ENCODE measurements around the gene PROK1.
"Not testable (repeated sequence)": the region's sequence is repeated elsewhere in the genome, so short reads cannot be mapped to it uniquely, and the experiment has no call there.

Gene PROK1

DNA sequence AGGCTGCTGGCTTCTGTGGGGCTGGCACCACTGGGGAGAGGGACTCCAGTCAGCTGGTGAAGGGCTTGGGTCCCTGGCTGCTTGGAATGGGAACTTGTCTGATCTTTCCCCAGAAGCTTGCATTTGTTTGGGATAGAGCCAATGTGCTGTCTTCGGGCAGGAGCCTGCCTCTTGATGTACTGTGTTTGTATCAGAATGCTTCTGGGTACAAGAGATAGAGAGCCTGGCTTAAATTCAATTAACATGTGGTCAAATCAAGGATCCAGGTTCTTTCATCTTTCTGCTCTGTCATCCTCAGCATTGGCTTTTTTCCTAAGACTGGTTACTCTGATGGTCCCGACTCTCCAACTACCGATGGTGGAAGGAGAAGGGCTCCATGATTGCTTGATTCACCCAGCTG lies 16.0 kb upstream of the PROK1 start:
- DNase-seq, result no peak

DNA sequence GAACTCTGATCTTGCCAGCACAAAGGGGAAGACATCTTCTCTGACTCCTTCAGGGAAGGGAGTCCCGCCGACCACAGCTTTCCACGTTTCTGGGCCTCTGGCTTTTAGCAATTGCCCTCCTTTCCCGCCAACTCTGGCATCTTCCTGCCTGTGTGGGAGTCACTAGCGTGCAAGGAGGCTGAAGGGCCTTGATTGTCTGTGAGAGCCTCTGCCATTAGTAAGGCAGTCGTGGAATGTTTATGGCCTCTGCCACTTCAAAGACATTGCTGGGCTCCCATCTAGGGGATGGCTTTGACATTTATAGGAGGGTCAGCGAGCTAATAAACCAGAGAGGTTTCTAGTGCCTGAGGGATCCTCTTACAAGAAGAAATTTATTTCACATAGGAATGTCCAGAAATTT lies 14.3 kb upstream of the PROK1 start:
- no peak for DNase-seq

DNA sequence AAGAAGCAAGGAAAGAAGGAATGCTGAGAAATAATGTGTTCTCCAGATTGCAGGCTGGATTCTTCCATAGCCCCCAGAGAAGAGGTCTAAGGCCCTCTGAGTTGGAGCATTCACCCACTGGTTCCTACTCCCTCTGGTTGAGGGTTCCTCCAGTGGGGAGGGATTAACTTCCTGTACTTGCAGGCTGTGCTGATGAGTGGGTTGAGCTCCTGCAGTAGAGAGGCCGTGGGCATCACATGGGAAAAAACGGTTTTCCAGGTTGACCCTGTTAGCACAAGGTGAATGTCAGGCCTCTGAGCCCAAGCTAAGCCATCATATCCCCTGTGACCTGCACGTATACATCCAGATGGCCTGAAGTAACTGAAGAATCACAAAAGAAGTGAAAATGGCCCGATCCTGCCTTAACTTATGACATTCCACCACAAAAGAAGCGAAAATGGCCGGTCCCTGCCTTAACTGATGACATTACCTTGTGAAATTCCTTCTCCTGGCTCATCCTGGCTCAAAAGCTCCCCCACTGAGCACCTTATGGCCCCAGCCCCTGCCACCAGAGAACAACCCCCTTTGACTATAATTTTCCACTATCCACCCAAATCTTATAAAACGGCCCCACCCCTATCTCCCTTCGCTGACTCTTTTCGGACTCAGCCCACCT lies 13.2 kb upstream of the PROK1 start:
- DNase-seq, result not testable (repeated sequence)

DNA sequence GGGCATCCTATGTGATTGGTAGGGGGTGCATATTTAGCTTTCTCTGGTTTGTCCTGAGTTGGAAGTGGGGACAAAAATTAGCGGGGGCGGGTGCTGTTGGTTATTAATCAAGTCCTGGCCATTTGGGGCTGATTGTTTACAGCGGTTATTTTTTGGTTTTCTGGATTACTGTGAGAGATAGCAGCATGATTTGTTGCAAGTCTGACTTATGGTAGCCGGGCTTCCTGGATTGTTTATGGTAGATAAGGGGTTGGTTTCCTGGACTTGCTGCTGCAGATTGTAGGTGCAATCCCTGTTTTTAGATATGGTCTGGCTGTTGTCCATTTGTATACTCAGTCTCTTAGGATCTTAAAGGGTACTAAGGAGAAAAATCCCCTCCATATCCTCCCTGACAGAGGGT lies 12.1 kb upstream of the PROK1 start:
- DNase-seq, result no peak

DNA sequence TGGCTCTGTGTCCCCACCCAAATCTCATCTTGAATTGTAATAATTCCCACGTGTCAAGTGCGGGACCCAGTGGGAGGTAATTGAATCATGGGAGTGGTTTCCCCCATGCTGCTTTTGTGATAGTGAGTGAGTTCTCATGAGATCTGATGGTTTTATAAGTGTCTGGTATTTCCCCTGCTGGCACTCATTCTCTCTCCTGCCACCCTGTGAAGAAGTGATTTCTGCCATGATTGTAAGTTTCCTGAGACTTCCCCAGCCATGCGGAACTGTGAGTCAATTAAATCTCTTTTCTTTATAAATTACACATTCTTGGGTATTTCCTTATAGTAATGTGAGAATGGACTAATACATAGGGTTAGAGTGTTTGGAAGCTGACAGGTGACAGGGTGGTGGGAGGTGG lies 11.1 kb upstream of the PROK1 start:
- DNase-seq, result not testable (repeated sequence)

DNA sequence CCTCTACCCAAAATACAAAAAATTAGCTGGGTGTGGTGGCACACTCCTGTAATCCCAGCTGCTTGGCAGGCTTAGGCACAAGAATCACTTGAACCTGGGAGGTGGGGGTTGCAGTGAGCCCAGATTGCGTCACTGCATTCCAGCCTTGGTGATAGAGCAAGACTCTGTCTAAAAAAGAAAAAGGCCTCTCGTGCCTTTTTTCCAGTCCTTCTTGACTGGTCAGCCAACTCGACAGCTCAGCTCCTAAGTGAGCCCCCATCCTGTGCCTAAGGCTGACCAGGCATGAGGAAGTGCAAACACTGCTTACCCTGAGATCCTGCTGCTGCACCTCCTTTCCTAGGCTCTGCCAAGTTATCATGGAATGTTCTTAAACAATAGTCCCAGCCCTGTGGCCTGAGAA lies 10.1 kb upstream of the PROK1 start:
- DNase-seq, result no peak

DNA sequence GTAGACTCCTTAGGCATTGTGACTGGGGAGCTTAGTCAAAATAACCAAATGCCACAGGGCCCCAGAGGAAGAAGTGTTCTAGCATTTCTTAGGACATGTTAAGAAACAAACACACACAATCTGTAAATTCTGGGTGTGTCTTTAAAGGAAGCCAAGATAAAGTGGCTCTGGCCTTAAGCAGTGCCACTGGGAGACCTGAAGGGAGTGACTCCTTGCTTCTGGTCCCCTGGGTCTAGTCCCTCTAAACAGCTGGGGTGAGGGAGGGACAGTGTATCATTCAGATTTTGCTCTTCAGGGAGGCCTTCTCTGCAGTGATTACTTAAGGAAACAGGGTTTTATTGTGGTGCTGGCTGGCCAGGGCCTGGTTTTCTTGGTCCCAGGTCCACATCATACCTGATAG lies 9.1 kb upstream of the PROK1 start:
- no peak for DNase-seq

DNA sequence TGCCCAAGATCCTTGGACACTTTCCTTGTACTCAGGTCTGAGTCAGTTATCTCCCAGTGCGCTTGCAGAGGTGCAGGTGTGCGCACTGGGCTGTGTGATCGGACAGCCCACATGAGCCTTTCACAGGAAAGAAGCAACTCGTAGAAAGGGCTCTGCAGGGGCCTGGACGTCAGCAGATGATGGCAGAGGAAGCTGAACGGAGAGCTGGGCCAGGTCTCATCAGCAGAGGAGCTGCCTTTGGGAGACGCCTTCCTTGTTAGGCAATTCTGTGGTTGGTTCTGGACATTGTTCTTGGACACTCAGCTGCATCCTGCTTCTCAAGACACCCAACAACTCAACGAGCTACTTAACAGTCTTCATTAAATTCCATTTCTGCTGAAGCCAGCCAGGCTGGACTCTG lies 7.5 kb upstream of the PROK1 start:
- no peak for DNase-seq

DNA sequence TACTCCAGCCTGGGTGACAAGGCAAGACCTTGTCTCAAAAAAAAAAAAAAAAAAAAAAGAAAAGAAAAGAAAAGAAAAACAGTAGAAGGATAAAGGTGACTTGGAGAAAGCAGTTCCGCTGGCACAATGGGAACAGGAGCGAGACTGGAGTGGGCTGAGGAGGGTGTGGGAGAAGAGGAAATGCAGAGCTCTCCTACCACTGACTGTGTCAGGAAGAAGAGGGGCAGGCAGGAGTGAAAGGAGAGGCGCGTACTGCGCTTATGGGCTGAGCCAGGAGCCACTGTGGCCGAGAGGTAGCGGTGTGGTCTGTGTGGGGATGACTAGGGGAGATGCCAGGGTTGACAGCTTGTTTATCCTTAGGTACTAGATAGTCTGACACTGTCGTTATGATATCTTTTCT lies 6.4 kb upstream of the PROK1 start:
- no peak for DNase-seq

DNA sequence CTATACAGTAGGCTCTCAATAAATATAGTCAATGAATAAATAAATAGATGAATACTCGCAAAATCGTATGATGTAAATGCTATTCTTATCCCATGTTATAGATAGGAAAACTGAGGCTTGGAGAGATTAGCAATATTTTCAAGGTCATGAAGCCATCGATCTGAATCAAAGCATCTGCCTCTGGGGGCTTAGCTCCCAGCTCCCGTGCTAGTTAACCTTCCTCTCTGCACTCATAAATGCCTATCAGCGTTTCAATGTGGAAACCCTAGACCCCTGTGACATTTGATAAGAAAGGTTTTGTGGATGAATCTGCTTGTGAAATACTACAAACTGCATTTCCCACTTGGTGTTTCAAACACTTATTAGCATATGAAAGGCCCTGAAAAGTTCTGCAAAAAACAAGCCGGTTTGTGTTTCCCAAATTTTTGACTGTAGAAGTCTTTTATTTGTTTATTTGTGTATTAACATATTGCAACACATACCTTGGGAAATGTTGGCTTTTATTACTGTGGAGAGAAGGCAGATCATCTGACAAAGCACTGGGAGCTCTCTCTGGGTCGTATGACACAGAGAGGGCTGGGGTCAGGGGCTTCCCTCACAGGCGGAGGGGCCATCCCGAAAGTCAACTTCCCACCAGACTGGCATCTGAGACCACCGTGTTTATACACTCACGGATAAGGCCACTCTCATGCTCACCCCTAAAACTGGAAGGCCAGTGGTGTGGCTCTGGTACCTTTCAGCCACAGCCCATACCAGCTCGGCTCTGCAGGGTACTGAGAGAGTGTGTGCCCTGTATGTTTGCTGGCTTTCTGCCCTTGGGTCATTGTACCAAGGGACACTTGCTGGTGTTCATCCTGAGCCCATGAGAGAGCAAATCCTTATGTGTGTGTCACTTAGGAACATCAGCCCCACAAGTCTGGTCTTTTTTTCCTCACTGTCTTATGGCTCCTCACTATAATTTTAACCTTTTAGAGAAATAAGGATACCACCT lies 993 bp upstream of the PROK1 start:
- no peak for DNase-seq

DNA sequence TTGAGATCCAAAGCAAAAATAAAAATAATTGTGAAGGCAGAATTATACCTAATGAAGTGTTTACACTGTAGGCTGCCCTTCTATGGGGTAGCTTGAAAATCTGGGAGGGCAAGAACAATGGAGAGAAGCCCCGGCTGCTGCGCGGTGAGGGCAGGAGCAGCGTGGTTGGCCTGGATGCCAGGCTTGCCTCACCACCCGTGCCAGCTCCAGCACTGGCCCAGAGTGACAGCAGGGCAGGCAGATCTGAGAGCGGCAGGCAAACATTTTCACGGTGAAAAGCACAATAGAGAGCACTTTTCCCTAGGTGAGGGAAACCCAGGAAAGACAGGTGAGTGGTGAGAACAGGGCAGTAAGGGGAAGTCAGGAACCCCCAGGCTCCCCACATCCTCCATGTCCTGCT lies 1.4 kb downstream of the PROK1 start:
- DNase-seq, result no peak

DNA sequence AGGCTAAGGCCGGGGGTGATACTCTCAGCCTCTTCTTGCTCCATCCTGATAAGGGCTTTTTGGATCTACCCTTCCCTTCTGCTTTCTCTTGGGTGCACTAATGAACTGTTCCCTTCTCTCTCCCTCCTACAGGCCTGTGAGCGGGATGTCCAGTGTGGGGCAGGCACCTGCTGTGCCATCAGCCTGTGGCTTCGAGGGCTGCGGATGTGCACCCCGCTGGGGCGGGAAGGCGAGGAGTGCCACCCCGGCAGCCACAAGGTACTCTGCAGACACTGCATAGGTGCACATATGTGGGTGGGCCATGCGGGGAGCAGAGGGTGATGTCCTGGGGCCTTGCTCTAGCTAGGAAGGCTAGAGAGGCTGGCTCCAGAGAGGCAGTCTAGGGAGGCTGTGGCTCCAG lies 2.9 kb downstream of the PROK1 start:
- DNase-seq, result no peak

DNA sequence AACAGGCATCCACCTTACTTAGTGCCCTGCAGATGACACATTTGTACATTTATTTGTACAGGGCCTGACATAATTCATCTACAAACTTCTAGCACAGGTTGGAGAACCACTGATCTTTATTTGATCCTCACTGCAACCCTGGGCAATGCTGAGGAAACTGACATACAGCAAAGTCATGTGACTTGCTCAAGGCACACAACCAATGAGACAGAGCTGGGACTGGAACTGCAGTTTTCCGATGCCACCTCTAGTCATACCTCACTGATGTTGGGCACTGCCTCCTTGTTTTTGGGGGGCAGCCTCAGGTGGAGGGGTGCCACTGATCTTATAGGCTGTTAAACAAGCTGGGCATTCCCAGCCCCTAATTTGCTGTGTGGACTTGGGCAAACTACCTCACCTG lies 3.4 kb downstream of the PROK1 start:
- no peak for DNase-seq

DNA sequence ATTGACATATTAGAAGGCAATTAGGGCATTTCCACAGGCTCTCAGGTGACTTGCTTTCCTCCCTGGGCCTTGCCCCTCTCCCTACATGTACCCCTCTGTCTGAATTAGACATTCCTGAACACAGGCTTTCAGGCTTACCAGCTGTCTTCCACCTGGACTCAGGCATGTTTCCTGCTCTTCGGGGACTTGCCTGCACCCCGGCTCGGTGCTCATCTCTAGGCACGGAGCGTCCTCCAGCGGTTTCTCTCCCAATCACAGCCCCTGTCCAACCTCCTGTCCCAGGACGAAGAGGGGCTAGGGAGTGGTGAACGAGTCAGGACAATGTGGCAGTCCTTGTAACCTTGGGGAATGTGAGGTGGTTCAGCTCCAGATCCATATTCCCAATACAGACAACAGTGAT lies 4.2 kb downstream of the PROK1 start:
- no peak for DNase-seq

DNA sequence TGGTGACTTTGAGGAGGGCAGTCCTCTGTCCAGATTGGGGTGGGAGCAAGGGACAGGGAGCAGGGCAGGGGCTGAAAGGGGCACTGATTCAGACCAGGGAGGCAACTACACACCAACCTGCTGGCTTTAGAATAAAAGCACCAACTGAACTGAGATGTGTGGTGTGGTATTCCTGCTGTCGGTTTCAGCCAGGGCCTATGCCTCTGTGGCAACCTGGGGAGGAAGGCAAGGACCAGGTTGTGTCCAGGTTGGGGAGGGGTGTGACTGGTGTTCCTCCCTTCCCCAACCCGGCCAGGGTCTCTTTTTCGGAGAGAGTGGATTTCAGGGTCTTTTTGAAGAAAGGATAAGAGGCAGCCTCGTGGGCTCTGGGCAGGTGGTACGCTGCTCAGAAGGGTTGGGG lies 6.3 kb downstream of the PROK1 start:
- no peak for DNase-seq

DNA sequence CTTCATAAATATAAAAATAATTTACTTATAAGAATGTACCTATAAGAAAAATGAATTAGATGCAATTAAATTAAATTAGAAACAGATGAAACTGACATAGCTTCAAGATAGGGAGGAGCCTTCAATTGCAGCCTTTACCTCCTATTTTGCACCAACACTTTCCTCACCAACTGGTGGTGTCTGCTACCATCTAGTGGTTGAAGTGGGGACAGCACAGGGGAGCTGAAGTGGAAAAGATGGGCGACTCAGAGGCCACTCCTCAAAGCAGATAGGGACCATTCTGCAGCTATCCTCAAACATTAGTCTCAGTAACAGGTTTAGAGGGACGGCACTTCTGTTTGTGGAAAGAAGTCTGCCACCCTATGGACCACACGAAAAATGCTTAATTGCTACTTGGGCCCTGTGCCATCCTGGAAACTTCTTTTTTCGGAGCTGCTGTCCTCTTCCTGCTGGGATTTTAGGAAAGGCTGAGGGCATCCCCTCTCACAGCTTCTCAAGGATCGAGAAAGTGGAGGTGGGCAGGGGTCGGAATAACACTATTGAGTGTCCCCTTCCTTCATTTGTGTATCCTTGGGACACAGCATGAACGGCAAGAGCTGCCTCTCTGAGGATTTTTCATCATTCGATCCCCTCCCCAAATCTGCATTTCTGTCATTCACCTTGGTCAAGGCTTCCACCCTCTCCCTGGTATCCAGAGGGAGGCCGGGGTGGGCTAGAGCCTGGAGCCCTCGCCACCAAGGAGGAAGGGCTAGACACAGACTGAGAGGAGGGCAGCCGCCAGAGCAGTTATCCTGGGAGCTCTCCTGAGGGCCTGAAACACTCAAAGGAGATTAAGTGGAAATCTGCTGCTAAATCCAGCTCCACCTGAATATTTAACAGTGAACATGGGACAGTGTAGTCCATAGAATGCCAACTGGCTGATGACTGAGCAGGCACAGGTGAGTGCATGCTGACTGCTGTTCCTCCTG lies 9.6 kb downstream of the PROK1 start:
- peak; percentile 41 for DNase-seq

DNA sequence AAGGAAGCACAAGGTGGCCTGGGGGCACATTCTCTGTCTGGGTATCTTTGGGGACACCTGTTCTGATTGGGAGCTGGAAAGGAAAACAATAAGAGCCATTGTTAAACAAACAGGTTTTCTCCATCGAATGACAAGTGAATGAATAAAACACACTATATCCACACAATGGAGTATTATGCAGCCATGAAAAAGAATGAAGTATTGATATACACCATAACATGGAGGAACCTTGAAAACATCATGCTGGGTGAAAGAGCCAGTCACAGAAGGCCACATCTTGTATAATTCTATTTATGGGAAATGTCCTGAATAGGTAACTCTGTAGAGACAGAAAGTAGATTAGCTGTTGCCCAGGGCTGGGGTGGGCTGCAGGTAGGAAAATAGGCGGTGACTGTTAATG lies 11.1 kb downstream of the PROK1 start:
- DNase-seq, result no peak

DNA sequence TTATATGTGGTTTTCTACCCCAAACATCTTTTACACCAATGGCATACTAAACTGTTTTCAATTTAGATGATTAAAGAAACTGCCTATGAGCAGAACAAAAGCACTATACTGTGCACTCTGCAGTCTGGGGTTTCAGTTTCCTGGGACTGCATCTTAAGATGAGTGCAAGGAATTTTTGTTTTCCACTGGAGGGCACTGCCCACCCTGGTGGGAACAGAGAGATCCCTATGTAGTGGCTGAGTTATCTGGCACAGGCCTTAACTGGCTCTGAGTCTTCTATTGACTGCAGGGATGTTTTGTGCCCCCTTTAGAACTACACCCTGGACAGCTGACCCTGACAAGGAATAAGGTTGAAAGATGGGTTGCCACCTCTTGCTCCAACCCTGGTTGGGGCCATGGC lies 12.0 kb downstream of the PROK1 start:
- no peak for DNase-seq

DNA sequence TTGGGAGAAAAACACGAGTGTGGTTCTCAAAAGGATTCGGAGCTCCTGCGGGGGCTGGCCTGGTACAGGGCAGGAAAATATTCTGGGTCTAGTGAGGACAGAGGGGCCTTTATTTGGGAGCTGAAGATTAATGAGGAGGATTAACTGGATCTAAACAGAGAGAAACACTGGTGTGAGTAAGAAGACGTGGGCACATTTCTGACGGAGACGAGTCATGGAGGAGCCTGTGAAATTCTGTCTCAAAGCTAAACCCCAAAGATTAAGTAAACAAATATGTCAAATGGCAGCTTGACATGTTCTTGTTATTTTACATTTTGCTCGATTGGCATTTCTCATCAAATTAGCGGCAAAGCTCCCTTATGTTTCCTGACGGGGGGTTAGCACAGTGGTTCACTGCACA lies 12.8 kb downstream of the PROK1 start:
- DNase-seq, result no peak

DNA sequence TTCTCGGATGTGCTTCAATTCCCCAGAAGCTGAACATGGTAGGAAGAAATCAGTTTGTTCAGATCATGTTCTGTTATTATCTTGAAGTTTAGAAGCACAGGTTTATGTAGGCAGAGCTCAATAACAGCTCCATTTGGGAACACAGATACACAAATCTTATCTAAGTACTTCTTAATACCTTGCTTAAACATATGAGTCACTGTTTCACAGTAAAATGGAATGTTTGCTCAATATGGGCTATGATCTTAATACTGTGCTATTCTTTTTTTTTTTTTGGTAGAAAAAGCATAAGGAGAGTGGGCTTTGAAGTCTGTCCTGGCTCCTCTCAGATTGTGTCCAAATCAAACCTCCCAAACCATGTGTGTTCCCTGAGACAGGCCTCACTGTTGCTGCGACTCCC lies 13.4 kb downstream of the PROK1 start:
- no peak for DNase-seq

DNA sequence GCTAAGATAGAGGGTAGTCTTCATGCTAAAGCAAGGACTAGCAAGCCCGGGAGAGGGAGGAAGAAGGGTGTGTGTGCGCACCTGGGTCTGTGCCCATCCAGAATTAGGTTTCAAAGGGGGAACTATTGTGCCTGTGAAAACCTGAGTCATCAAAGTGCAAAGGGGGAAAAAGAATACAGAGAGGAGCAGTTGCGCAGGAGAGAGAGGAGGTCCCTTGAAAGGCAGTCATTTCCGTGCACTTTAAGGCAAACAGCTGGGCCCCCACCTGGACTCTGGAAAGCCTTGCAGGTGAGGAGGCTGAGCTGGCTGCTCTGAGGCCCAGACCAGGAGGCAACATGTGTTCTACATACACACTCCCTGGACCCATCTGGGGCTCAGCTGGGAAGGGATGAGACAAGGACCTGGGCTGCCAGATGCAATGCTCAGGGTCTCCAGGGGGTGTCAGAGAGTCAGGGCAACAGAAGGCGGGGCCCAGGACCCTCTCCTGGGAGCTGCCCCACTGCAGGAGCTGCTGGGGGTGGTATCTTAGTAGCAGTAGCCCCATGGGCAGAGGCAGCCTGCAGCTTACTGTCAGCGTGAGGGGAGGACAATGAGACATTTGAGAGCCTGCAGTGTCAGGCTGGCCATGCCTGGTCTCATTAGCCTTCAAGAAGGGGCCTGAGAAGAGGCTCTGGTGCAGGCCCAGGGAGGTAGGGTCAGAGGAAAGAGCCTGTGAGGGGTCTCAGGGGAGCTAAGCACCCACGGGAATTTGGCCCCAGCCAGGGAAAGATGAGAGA lies 14.3 kb downstream of the PROK1 start:
- no peak for DNase-seq

DNA sequence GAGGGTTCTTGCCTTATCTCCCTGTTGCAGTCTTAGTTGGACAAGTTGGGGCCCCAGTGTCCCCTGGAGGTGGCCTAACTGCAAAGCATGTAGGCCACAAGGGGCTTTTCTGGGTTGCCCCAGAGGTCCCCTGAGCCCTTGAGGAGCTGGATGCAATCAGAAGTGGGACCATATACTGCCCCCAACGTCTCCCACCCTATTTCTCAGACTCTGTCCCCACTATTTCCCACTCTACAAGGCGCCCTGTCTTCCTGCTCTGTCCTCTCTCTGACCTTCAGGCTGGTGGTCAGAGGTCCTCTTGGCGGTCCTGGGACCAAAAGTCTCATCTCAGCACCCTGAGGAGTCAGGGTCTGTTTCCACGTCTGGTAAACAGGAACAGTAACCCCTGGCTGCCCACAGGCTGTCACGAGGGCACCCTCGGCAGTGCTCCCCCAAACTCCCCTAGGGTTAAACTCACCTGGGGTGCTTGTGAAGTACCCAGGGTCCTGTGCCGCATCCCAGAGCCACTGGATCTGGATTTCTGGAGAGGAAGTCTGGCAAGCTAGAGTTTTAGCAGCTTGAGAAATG lies 14.9 kb downstream of the PROK1 start:
- DNase-seq, result no peak
